Cerebellar nuclear complex (tissue), 1 donor: ENCODE measurements around the gene NEAT1.

Source experiments
- DNase-seq, 2 experiments: peaks; one replicate each; lab custom pipeline; 2025; lab: John Stamatoyannopoulos, UW

Gene NEAT1

GRCh38 chr11:65433657-65434056, 11.1 kb downstream of the NEAT1 start:
- no peak for DNase-seq

GRCh38 chr11:65434057-65434666, 11.6 kb downstream of the NEAT1 start:
- no peak for DNase-seq

GRCh38 chr11:65434667-65435410, 12.2 kb downstream of the NEAT1 start:
- no peak for DNase-seq

GRCh38 chr11:65435411-65435931, 12.9 kb downstream of the NEAT1 start:
- no peak for DNase-seq

- DNase-seq = no peak
Measured at GRCh38 chr11:65435981-65436411, 13.4 kb downstream of the NEAT1 start.

GRCh38 chr11:65436412-65437032, 13.9 kb downstream of the NEAT1 start:
- DNase-seq = no peak

- no peak for DNase-seq
Measured at GRCh38 chr11:65437436-65438227, 15.0 kb downstream of the NEAT1 start.

- no peak for DNase-seq
Measured at GRCh38 chr11:65438257-65439151, 15.9 kb downstream of the NEAT1 start.

- no peak for DNase-seq
Measured at GRCh38 chr11:65439331-65440181, 17.0 kb downstream of the NEAT1 start.

- no peak for DNase-seq
Measured at GRCh38 chr11:65440831-65441499, 18.4 kb downstream of the NEAT1 start.

- DNase-seq = no peak
Measured at GRCh38 chr11:65442842-65443331, 20.3 kb downstream of the NEAT1 start.

- no peak for DNase-seq
Measured at GRCh38 chr11:65444314-65445051, 21.9 kb downstream of the NEAT1 start.

- no peak for DNase-seq
Measured at GRCh38 chr11:65445101-65445603, 22.6 kb downstream of the NEAT1 start.

- DNase-seq = no peak
Measured at GRCh38 chr11:65445604-65446445, 23.2 kb downstream of the NEAT1 start.

- DNase-seq = no peak
Measured at GRCh38 chr11:65446446-65447277, 24.1 kb downstream of the NEAT1 start.

GRCh38 chr11:65448074-65448417, 25.4 kb downstream of the NEAT1 start:
- no peak for DNase-seq
